Endothelial cell of umbilical vein (primary cell): ENCODE results near the gene DCP2. TPM values are rescaled to one million over a fixed set of nuclear protein-coding genes. Genes with fewer than 3 reads are reported as not detected.

ENCODE experiments used
- BruUV-seq: library from RNA; stranded (reverse); fragments of 400-500 nt; replicated peaks from 2 replicates; lab custom pipeline; 2021; lab: Mats Ljungman, UMichigan
- CTCF ChIA-PET: fragments of 300-600, 350-600 bp; sonication (Branson Sonifier 250); formaldehyde crosslinking; loops from one replicate; lab custom pipeline; 2021; ENCODE audit warnings: antibody characterized with exemption, inconsistent platforms; lab: Charles Lee
- POLR2A ChIA-PET: fragments of 300-600, 350-600 bp; sonication (Branson Sonifier 250); formaldehyde crosslinking; loops from one replicate; lab custom pipeline; 2021; ENCODE audit warnings: antibody characterized with exemption, inconsistent platforms; lab: Charles Lee
- DNase-seq: peaks from one replicate; pipeline ENCODE4 v3.0.0-alpha.2; 2011; ENCODE audit warnings: low read depth, low spot score
- FAIRE-seq: peaks from 2 replicates; lab custom pipeline; 2011; peaks lifted over from hg19 to GRCh38; lab: Jason Lieb, UNC
- H2AFZ ChIP-seq: 2 replicates; pipeline ENCODE4 v1.6.0; 2012; ENCODE audit warnings: low read depth, low read length, control low read depth, inconsistent platforms
- H3K27ac ChIP-seq: 2 replicates; pipeline ENCODE4 v1.5.1; 2011; ENCODE audit warnings: low read depth, mild to moderate bottlenecking, control low read depth, low read length, moderate library complexity; ENCODE audit not compliant: insufficient read depth
- H3K27me3 ChIP-seq, 2 experiments: 2 replicates each; pipeline versions ENCODE4 v1.6.0 to v1.6.1; 2011; ENCODE audit warnings: low read length in 2 of 2, mixed read lengths in 1 of 2; ENCODE audit not compliant: control insufficient read depth in 2 of 2, insufficient read depth in 2 of 2
- H3K36me3 ChIP-seq, 2 experiments: 2 replicates in 1 of 2; 3 replicates in 1 of 2; pipeline ENCODE4 v1.5.1; 2011; ENCODE audit warnings: low read length in 2 of 2, mild to moderate bottlenecking in 1 of 2, moderate library complexity in 1 of 2; ENCODE audit not compliant: control insufficient read depth in 2 of 2, insufficient read depth in 2 of 2; ENCODE audit errors: extremely low read depth in 1 of 2
- H3K4me1 ChIP-seq: 3 replicates; pipeline ENCODE4 v1.5.1; 2011; ENCODE audit warnings: mild to moderate bottlenecking, low read length; ENCODE audit not compliant: control insufficient read depth, insufficient read depth; ENCODE audit errors: extremely low read depth
- H3K4me2 ChIP-seq: 2 replicates; pipeline ENCODE4 v1.6.1; 2011; ENCODE audit warnings: low read length, control low read depth, mixed read lengths; ENCODE audit not compliant: insufficient read depth
- H3K4me3 ChIP-seq, 3 experiments: fragments of 200-600 bp in 1 of 3; sonication (generic), shearing (Covaris generic) in 1 of 3; replicated peaks in 1 of 3; 2 replicates each; pipeline ENCODE4 v1.5.1; 2011 to 2016; ENCODE audit warnings: control low read depth in 3 of 3, low read length in 3 of 3, mild to moderate bottlenecking in 2 of 3, inconsistent platforms in 1 of 3, low read depth in 1 of 3, moderate library complexity in 1 of 3; ENCODE audit not compliant: insufficient read depth in 1 of 3
- H3K79me2 ChIP-seq: 2 replicates; pipeline ENCODE4 v1.6.0; 2012; ENCODE audit warnings: low read length, inconsistent platforms; ENCODE audit not compliant: control insufficient read depth, insufficient read depth
- H3K9ac ChIP-seq: replicated peaks from 2 replicates; pipeline ENCODE3; 2011; ENCODE audit warnings: low read length, control low read depth; ENCODE audit not compliant: insufficient read depth; ENCODE audit errors: extremely low read depth
- H3K9me1 ChIP-seq: replicated peaks from 3 replicates; pipeline ENCODE4 v1.6.0; 2011; ENCODE audit warnings: mild to moderate bottlenecking, low read length; ENCODE audit not compliant: control insufficient read depth, insufficient read depth; ENCODE audit errors: extremely low read depth
- H3K9me3 ChIP-seq: replicated peaks from 2 replicates; pipeline ENCODE4 v1.5.1; 2012; ENCODE audit warnings: low read length, inconsistent platforms; ENCODE audit not compliant: control insufficient read depth, insufficient read depth
- H4K20me1 ChIP-seq: replicated peaks from 2 replicates; pipeline ENCODE3; 2011; ENCODE audit warnings: mild to moderate bottlenecking, low read length; ENCODE audit not compliant: control insufficient read depth, insufficient read depth; ENCODE audit errors: extremely low read depth
- EZH2 ChIP-seq: IDR thresholded peaks from 2 replicates; pipeline ENCODE4 v1.6.1; 2012; ENCODE audit warnings: borderline replicate concordance, low read depth, mild to moderate bottlenecking, moderate library complexity, low read length, inconsistent platforms; ENCODE audit not compliant: severe bottlenecking
- FOS ChIP-seq: IDR thresholded peaks from 2 replicates; pipeline ENCODE4 v1.6.1; 2011; ENCODE audit warnings: mild to moderate bottlenecking, low read length, moderate library complexity, borderline replicate concordance; ENCODE audit not compliant: insufficient read depth
- GATA2 ChIP-seq: IDR thresholded peaks from 2 replicates; pipeline ENCODE4 v1.7.0; 2011; ENCODE audit warnings: low read depth, mild to moderate bottlenecking, moderate library complexity, mixed read lengths, low read length; ENCODE audit not compliant: insufficient read length, insufficient read depth
- JUN ChIP-seq: IDR thresholded peaks from 2 replicates; pipeline ENCODE4 v1.6.1; 2011; ENCODE audit warnings: borderline replicate concordance, low read depth; ENCODE audit not compliant: insufficient read length, insufficient read depth
- MYC ChIP-seq: IDR thresholded peaks from one replicate; pipeline ENCODE4 v1.6.1; 2011; ENCODE audit warnings: mild to moderate bottlenecking, low read depth, low read length
- POLR2A ChIP-seq: IDR thresholded peaks from 2 replicates; pipeline ENCODE4 v1.6.1; 2012; ENCODE audit warnings: low read depth, mild to moderate bottlenecking, control low read depth, low read length
- POLR2AphosphoS5 ChIP-seq: IDR thresholded peaks from 2 replicates; pipeline ENCODE4 v1.6.1; 2012; ENCODE audit warnings: low read depth, mild to moderate bottlenecking, control low read depth, low read length, moderate library complexity; ENCODE audit not compliant: insufficient read depth
- dilution Hi-C: fragments of 300-500 bp; cut with MboI; formaldehyde crosslinking; loops from one replicate; pipeline ENCODE4 v1.15.0; 2019; ENCODE audit warnings: low sequenced_read_pairs; ENCODE audit not compliant: extremely low pct_ligation_motif_present
- intact Hi-C: fragments of 100-400 bp; cut with micrococcal nuclease; formaldehyde crosslinking; loops from one replicate; pipeline ENCODE4 v1.10.0; 2022
- polyA plus RNA-seq, 4 experiments: library from polyadenylated mRNA; depleted of rRNA in 3 of 4; stranded (reverse) in 3 of 4; unstranded in 1 of 4; fragments of >200 nt; gene quantifications; 2 replicates each; pipeline versions ENCODE4 v1.2.1 to v1.2.3, GENCODE V29; 2011 to 2012; ENCODE audit warnings: missing spikeins in 1 of 4
- total RNA-seq: library from RNA; stranded (reverse); gene quantifications from 2 replicates; pipeline ENCODE4 v1.2.3, GENCODE V29; 2021
- TF ChIP-seq, protein P1 (sequence below): IDR thresholded peaks from 2 replicates; pipeline ENCODE4 v1.6.1; 2011; ENCODE audit not compliant: insufficient read depth, insufficient read length
- TF ChIP-seq, protein P2 (sequence below), 2 donors: IDR thresholded peaks; 1 replicate in 1 of 2; 2 replicates in 1 of 2; pipeline ENCODE4 v1.5.1; 2011; ENCODE audit warnings: low read length in 2 of 2, mild to moderate bottlenecking in 2 of 2, moderate library complexity in 2 of 2, control low read depth in 1 of 2, inconsistent platforms in 1 of 2, low read depth in 1 of 2; ENCODE audit not compliant: insufficient read depth in 1 of 2; ENCODE audit errors: extremely low read depth in 1 of 2

DCP2 gene
- total and polyA plus RNA-seq, 2 donors (not counting 3 experiments of a cell fraction or from before 2014, with no cell fraction given): 11.3 to 60.0 TPM

DNA sequence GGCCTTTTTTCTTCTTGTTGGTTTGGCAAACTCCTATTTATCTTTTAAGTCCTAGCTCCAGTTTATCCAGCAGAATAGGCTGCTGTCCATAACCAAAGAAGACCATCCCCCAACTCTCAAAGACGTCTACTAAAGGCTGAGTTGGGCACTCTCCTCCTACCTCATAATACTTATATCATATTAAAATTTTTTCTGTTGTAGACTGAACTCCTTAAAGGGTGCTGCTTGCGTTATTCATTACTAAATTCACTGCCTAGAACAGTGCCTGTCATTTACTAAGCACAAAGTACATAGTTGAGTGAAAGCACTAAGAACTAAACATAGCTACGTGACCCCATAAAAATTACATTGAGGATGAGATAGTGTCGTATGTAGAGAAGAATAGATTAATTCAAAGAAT is 21.7 kb downstream of the DCP2 start:
- intact Hi-C loops: loop anchor here (5.0 kb wide), 2 partner anchors 84 to 129 kb away; no protein-coding TSS in a partner anchor
- no peak for FAIRE-seq
- no peak overlapping the region for H2AFZ ChIP-seq
- BruUV-seq: no TSS peak
- H3K9me3 ChIP-seq: no peaks in the 10 kb centered on the region
- dilution Hi-C loops: no loop called here
- DNase-seq: no peak
- H3K4me3 ChIP-seq: no peak overlapping the region
- no peak overlapping the region for H3K27ac ChIP-seq
- H3K4me1 ChIP-seq: no peaks in the 10 kb centered on the region
- peaks cover 2 to 8% of the 10 kb centered on the region in 2 experiments for H3K36me3 ChIP-seq
- CTCF ChIA-PET: interaction anchor here (1.2 to 6.3 kb wide), 4 partner anchors 8 to 614 kb away, joined by 3 to 97 read pairs (median 10); no protein-coding TSS in a partner anchor
- H3K9me1 ChIP-seq: no peaks in the 10 kb centered on the region
- no peak overlapping the region for H3K4me2 ChIP-seq
- peaks cover 4% of the 10 kb centered on the region for H4K20me1 ChIP-seq
- H3K9ac ChIP-seq: no peak overlapping the region
- peaks cover 34% of the 10 kb centered on the region for H3K79me2 ChIP-seq
- TF ChIP-seq FOS (no peak), MYC (no peak), JUN (no peak), GATA2 (no peak), EZH2 (no peak), POLR2AphosphoS5 (no peak), POLR2A (no peak)
- TF ChIP-seq, protein P1, sequence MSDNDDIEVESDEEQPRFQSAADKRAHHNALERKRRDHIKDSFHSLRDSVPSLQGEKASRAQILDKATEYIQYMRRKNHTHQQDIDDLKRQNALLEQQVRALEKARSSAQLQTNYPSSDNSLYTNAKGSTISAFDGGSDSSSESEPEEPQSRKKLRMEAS: no peak
- TF ChIP-seq, protein P2, sequence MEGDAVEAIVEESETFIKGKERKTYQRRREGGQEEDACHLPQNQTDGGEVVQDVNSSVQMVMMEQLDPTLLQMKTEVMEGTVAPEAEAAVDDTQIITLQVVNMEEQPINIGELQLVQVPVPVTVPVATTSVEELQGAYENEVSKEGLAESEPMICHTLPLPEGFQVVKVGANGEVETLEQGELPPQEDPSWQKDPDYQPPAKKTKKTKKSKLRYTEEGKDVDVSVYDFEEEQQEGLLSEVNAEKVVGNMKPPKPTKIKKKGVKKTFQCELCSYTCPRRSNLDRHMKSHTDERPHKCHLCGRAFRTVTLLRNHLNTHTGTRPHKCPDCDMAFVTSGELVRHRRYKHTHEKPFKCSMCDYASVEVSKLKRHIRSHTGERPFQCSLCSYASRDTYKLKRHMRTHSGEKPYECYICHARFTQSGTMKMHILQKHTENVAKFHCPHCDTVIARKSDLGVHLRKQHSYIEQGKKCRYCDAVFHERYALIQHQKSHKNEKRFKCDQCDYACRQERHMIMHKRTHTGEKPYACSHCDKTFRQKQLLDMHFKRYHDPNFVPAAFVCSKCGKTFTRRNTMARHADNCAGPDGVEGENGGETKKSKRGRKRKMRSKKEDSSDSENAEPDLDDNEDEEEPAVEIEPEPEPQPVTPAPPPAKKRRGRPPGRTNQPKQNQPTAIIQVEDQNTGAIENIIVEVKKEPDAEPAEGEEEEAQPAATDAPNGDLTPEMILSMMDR (IDR thresholded peaks at IDR 0.05; ENCODE audit: extremely low read depth in 1 of 2, insufficient read depth in 1 of 2, low read depth in 1 of 2, low read length in 2 of 2): no peak
- POLR2A ChIA-PET: no interaction called here
- H3K27me3 ChIP-seq: no peaks in the 10 kb centered on the region
